GM23338 (cell line): Measurements from ENCODE around the gene SUPT3H. TPM values are rescaled to one million over a fixed set of nuclear protein-coding genes. Genes with fewer than 3 reads are reported as not detected.

ENCODE experiments used
- ATAC-seq: fragments of 200-7000 bp; cut with Tn5 transposase; 3 replicates; pipeline ENCODE4 v1.9.1; 2020
- DNase-seq: peaks from one replicate; pipeline ENCODE4 v3.0.0-alpha.2; 2015; ENCODE audit warnings: low spot score
- H2AFZ ChIP-seq: fragments of 200-600 bp; sonication (generic); 2 replicates; pipeline ENCODE4 v1.8.0; 2016; ENCODE audit warnings: antibody characterized with exemption, mild to moderate bottlenecking, moderate library complexity
- H3F3A ChIP-seq: fragments of 200-600 bp; sonication (generic); replicated peaks from 2 replicates; pipeline ENCODE4 v1.8.0; 2017; ENCODE audit warnings: antibody characterized with exemption, mixed run types, low read depth
- H3K27ac ChIP-seq: fragments of 200-600 bp; sonication (generic); 2 replicates; pipeline ENCODE4 v1.6.1; 2016; ENCODE audit warnings: low read depth
- H3K27me3 ChIP-seq: fragments of 200-600 bp; sonication (generic); 2 replicates; pipeline ENCODE4 v1.8.0; 2016; ENCODE audit warnings: mild to moderate bottlenecking, mixed run types, moderate library complexity; ENCODE audit not compliant: insufficient read depth
- H3K36me3 ChIP-seq: fragments of 200-600 bp; sonication (generic); 2 replicates; pipeline ENCODE4 v1.8.0; 2016; ENCODE audit warnings: mild to moderate bottlenecking; ENCODE audit not compliant: insufficient read depth
- H3K4me1 ChIP-seq: fragments of 200-600 bp; sonication (generic); 2 replicates; pipeline ENCODE4 v1.8.0; 2016; ENCODE audit warnings: mild to moderate bottlenecking, moderate library complexity; ENCODE audit not compliant: insufficient read depth
- H3K4me2 ChIP-seq: fragments of 200-600 bp; sonication (generic); 2 replicates; pipeline ENCODE4 v1.7.1; 2017; ENCODE audit warnings: mixed run types
- H3K4me3 ChIP-seq: fragments of 200-600 bp; sonication (generic); 2 replicates; pipeline ENCODE4 v1.6.1; 2016; ENCODE audit warnings: mixed run types
- H3K79me2 ChIP-seq: fragments of 200-600 bp; sonication (generic); replicated peaks from 2 replicates; pipeline ENCODE4 v1.8.0; 2017; ENCODE audit warnings: mild to moderate bottlenecking; ENCODE audit not compliant: insufficient read depth
- H3K9me2 ChIP-seq: fragments of 200-600 bp; sonication (generic); 2 replicates; pipeline ENCODE4 v1.8.0; 2017; ENCODE audit not compliant: insufficient read depth
- H4K20me1 ChIP-seq: fragments of 200-600 bp; sonication (generic); replicated peaks from 2 replicates; pipeline ENCODE4 v1.8.0; 2017; ENCODE audit warnings: mild to moderate bottlenecking; ENCODE audit not compliant: insufficient read depth
- H3K27ac Mint-ChIP-seq: 2 replicates; pipeline ENCODE4 v1.8.0; 2020; ENCODE audit warnings: inconsistent platforms, mild to moderate bottlenecking, moderate library complexity, mixed read lengths
- H3K27me3 Mint-ChIP-seq: 3 replicates; pipeline ENCODE4 v1.8.0; 2022; ENCODE audit warnings: low read depth, mild to moderate bottlenecking, moderate library complexity, mixed read lengths, inconsistent platforms; ENCODE audit not compliant: insufficient read depth, poor library complexity
- H3K36me3 Mint-ChIP-seq: 3 replicates; pipeline ENCODE4 v1.8.0; 2021; ENCODE audit warnings: low read depth, mild to moderate bottlenecking, inconsistent platforms, moderate library complexity, mixed read lengths
- H3K4me1 Mint-ChIP-seq: 3 replicates; pipeline ENCODE4 v1.8.0; 2020; ENCODE audit warnings: mild to moderate bottlenecking, inconsistent platforms, mixed read lengths
- H3K4me3 Mint-ChIP-seq: 3 replicates; pipeline ENCODE4 v1.8.0; 2021; ENCODE audit warnings: moderate library complexity, mild to moderate bottlenecking, inconsistent platforms, mixed read lengths
- H3K9me3 Mint-ChIP-seq: 3 replicates; pipeline ENCODE4 v1.8.0; 2020; ENCODE audit warnings: moderate library complexity, mild to moderate bottlenecking, inconsistent platforms, mixed read lengths
- CREB1 ChIP-seq: fragments of 250-450 bp; sonication (Bioruptor Pico); IDR thresholded peaks from 2 replicates; pipeline ENCODE4 v1.5.0; 2020; ENCODE audit warnings: low read depth, mild to moderate bottlenecking, moderate library complexity
- CTCF ChIP-seq, 2 experiments: fragments of 200-600 bp in 1 of 2; sonication (generic) in 1 of 2; conservative IDR thresholded peaks; 2 replicates each; pipeline versions ENCODE4 v1.5.1 to v1.6.1; 2016 to 2017; ENCODE audit warnings: antibody characterized with exemption in 2 of 2, low read depth in 2 of 2, mild to moderate bottlenecking in 2 of 2, moderate library complexity in 1 of 2
- ETS1 ChIP-seq: IDR thresholded peaks from 2 replicates; pipeline ENCODE4 v1.6.1; 2016; ENCODE audit warnings: antibody characterized with exemption
- EZH2 ChIP-seq: fragments of 200-600 bp; sonication (generic); IDR thresholded peaks from one replicate; pipeline ENCODE4 v1.8.0; 2017; ENCODE audit warnings: antibody characterized with exemption, mild to moderate bottlenecking, low read depth; ENCODE audit not compliant: unreplicated experiment
- JUNB ChIP-seq: IDR thresholded peaks from one replicate; pipeline ENCODE4 v1.6.1; 2016; ENCODE audit warnings: antibody characterized with exemption; ENCODE audit not compliant: unreplicated experiment
- NANOG ChIP-seq: IDR thresholded peaks from 2 replicates; pipeline ENCODE4 v1.6.1; 2016; ENCODE audit warnings: antibody characterized with exemption, borderline replicate concordance
- POLR2AphosphoS5 ChIP-seq: IDR thresholded peaks from 2 replicates; pipeline ENCODE4 v1.6.1; 2016; ENCODE audit warnings: antibody characterized with exemption, low read depth
- STAT1 ChIP-seq: IDR thresholded peaks from one replicate; pipeline ENCODE4 v1.6.1; 2016; ENCODE audit warnings: antibody characterized with exemption; ENCODE audit not compliant: unreplicated experiment
- ZNF114 ChIP-seq: fragments of 250-450 bp; sonication (Bioruptor Pico); IDR thresholded peaks from 2 replicates; pipeline ENCODE4 v1.5.0; 2020; ENCODE audit warnings: mild to moderate bottlenecking, moderate library complexity
- ZNF331 ChIP-seq: fragments of 250-450 bp; sonication (Bioruptor Pico); IDR thresholded peaks from 2 replicates; pipeline ENCODE4 v1.5.0; 2020; ENCODE audit warnings: low read depth, mild to moderate bottlenecking, moderate library complexity
- ZNF462 ChIP-seq: fragments of 250-450 bp; sonication (Bioruptor Pico); IDR thresholded peaks from 2 replicates; pipeline ENCODE4 v1.5.0; 2020; ENCODE audit warnings: mild to moderate bottlenecking, moderate library complexity
- polyA plus RNA-seq: library from polyadenylated mRNA; unstranded; fragments of >200 nt; fragmentation: Nextera tagmentation; extraction: Ambion mirVana; gene quantifications from 2 replicates; pipeline ENCODE4 v1.2.1, GENCODE V29; 2016
- total RNA-seq: library from RNA; depleted of rRNA; stranded (reverse); fragments of >200 nt; shearing (Covaris generic); gene quantifications from 2 replicates; pipeline ENCODE4 v1.2.3, GENCODE V29; 2014

Gene SUPT3H
- total and polyA plus RNA-seq, 2 experiments from 2014 or later, result 11.4 to 30.1 TPM

- H3K4me1 ChIP-seq, result peaks cover 10% of the 10 kb centered on the region; the same call in 1 of the 2 replicates
- peaks cover 12% of the 10 kb centered on the region; the same call in 2 of the 3 replicates for H3K36me3 Mint-ChIP-seq
- H3K27ac ChIP-seq, result no peak overlapping the region
- H3K9me2 ChIP-seq, result no peaks in the 10 kb centered on the region
- DNase-seq (no peak), ATAC-seq (no peak)
- H3K4me3 Mint-ChIP-seq, result no peak overlapping the region
- H3K27me3 ChIP-seq, result no peaks in the 10 kb centered on the region
- no peaks in the 10 kb centered on the region for H3K27me3 Mint-ChIP-seq
- H4K20me1 ChIP-seq, result no peaks in the 10 kb centered on the region
- H3K4me3 ChIP-seq, result no peak overlapping the region
- H3K79me2 ChIP-seq, result no peaks in the 10 kb centered on the region
- no peak overlapping the region for H2AFZ ChIP-seq
- peaks cover 5% of the 10 kb centered on the region for H3K9me3 Mint-ChIP-seq
- no peak overlapping the region for H3K4me2 ChIP-seq
- H3F3A ChIP-seq, result no peaks in the 10 kb centered on the region
- TF ChIP-seq CREB1 (CRISPR knock-in tag), result no peak
- TF ChIP-seq CTCF (conservative IDR thresholded peaks at IDR 0.05; ENCODE audit: low read depth in 2 of 2), result no peak
- TF ChIP-seq ZNF331 (CRISPR knock-in tag), result no peak
- no peak for TF ChIP-seq JUNB
- TF ChIP-seq ZNF114 (CRISPR knock-in tag), result no peak
- H3K4me1 Mint-ChIP-seq, result no peaks in the 10 kb centered on the region
- peaks cover 2% of the 10 kb centered on the region; the same call in 1 of the 2 replicates for H3K36me3 ChIP-seq
- no peak overlapping the region for H3K27ac Mint-ChIP-seq
Measured at GRCh38 chr6:44955145-44955544, 422.6 kb downstream of the SUPT3H start.

GRCh38 chr6:44954281-44954680 lies 423.5 kb downstream of the SUPT3H start:
- Histone ChIP-seq H2AFZ (no peak overlapping the region), H3K4me3 (no peak overlapping the region), H3K27me3 (no peaks in the 10 kb centered on the region), H3K27ac (no peak overlapping the region), H3F3A (no peaks in the 10 kb centered on the region), H3K4me1 (peaks cover 10% of the 10 kb centered on the region; the same call in 1 of the 2 replicates), H3K9me2 (no peaks in the 10 kb centered on the region), H3K79me2 (no peaks in the 10 kb centered on the region), H3K36me3 (peaks cover 6% of the 10 kb centered on the region; the same call in 1 of the 2 replicates), H3K4me2 (no peak overlapping the region), H4K20me1 (no peaks in the 10 kb centered on the region)
- Mint-ChIP-seq H3K4me3 (no peak overlapping the region), H3K4me1 (no peaks in the 10 kb centered on the region), H3K9me3 (peaks cover 13% of the 10 kb centered on the region), H3K27me3 (no peaks in the 10 kb centered on the region), H3K36me3 (peaks cover 21% of the 10 kb centered on the region; the same call in 2 of the 3 replicates), H3K27ac (no peak overlapping the region)
- ATAC-seq (no peak), DNase-seq (no peak)
- TF ChIP-seq STAT1 (no peak), CTCF (conservative IDR thresholded peaks at IDR 0.05; ENCODE audit: low read depth in 2 of 2) (no peak), ZNF114 (CRISPR knock-in tag) (no peak), ZNF462 (CRISPR knock-in tag) (no peak), CREB1 (CRISPR knock-in tag) (no peak), ZNF331 (CRISPR knock-in tag) (no peak), POLR2AphosphoS5 (no peak), ETS1 (no peak), EZH2 (no peak), NANOG (no peak)
